Ishikawa (cell line): ENCODE results near the gene TENM3.

Experiments
- CEBPB ChIP-seq: IDR thresholded peaks from 2 replicates; pipeline ENCODE4 v1.6.1; 2012
- CREB1 ChIP-seq: IDR thresholded peaks from 2 replicates; pipeline ENCODE4 v1.6.1; 2012; ENCODE audit warnings: low read depth
- EGR1 ChIP-seq: IDR thresholded peaks from 2 replicates; pipeline ENCODE4 v1.6.1; 2012
- EP300 ChIP-seq: IDR thresholded peaks from 2 replicates; pipeline ENCODE4 v1.6.1; 2012; ENCODE audit warnings: borderline replicate concordance
- FOXM1 ChIP-seq: IDR thresholded peaks from 2 replicates; pipeline ENCODE4 v1.6.1; 2012; ENCODE audit warnings: low read depth, borderline replicate concordance
- MAX ChIP-seq: IDR thresholded peaks from 2 replicates; pipeline ENCODE4 v1.6.1; 2012
- NFIC ChIP-seq: IDR thresholded peaks from 2 replicates; pipeline ENCODE4 v1.6.1; 2012
- RAD21 ChIP-seq: IDR thresholded peaks from 2 replicates; pipeline ENCODE4 v1.6.1; 2012; ENCODE audit warnings: low read depth
- REST ChIP-seq: IDR thresholded peaks from 2 replicates; pipeline ENCODE4 v1.6.1; 2012; ENCODE audit warnings: low read depth, mild to moderate bottlenecking
- TAF1 ChIP-seq: IDR thresholded peaks from 2 replicates; pipeline ENCODE4 v1.6.1; 2012; ENCODE audit warnings: low read depth, mild to moderate bottlenecking
- TCF12 ChIP-seq: IDR thresholded peaks from 2 replicates; pipeline ENCODE4 v1.6.1; 2012; ENCODE audit warnings: low read depth
- TEAD4 ChIP-seq: IDR thresholded peaks from 2 replicates; pipeline ENCODE4 v1.6.1; 2012
- YY1 ChIP-seq: IDR thresholded peaks from 2 replicates; pipeline ENCODE4 v1.6.1; 2012; ENCODE audit warnings: low read depth
- ZBTB7A ChIP-seq: IDR thresholded peaks from 2 replicates; pipeline ENCODE4 v1.6.1; 2012; ENCODE audit warnings: low read depth
- TF ChIP-seq, protein P1 (sequence below): IDR thresholded peaks from 2 replicates; pipeline ENCODE4 v1.6.1; 2012

The TENM3 gene

DNA sequence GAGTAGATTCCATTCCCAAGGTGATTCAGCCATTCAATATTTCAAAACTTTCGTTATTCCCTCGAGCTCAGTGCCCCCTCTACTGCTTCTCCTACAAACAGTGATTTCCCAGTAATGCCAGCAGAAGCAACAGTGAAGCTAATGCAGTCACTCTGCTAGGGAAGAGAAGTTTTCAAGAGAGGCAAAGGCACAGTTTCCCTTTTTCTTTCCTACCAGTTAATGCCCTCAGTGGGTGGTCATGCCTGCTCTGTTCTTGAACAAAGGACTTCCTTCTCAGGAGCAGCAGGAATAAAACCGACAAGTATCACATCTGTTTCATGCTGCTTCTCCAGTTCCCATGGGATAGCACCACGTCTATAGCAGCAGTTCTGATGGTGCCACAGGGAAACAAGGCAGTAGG lies 317.2 kb downstream of the TENM3 start:
- TF ChIP-seq REST (no peak), TAF1 (no peak), CREB1 (no peak), TCF12 (0 out of 2 replicates have a peak, but pooled peaks have one; percentile 54), EP300 (peak; percentile 68; the same call in 1 of the 2 replicates), YY1 (no peak), TEAD4 (no peak; the same call in 1 of the 2 replicates), NFIC (peak; percentile 24; the same call in 1 of the 2 replicates)
- TF ChIP-seq, protein P1, sequence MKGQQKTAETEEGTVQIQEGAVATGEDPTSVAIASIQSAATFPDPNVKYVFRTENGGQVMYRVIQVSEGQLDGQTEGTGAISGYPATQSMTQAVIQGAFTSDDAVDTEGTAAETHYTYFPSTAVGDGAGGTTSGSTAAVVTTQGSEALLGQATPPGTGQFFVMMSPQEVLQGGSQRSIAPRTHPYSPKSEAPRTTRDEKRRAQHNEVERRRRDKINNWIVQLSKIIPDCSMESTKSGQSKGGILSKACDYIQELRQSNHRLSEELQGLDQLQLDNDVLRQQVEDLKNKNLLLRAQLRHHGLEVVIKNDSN = no peak

- TF ChIP-seq EP300 = no peak
- TF ChIP-seq, protein P1 = no peak
- no peak for TF ChIP-seq MAX
- TF ChIP-seq RAD21 = no peak
- no peak for TF ChIP-seq YY1
- TF ChIP-seq CEBPB = no peak
- TF ChIP-seq TCF12 = no peak
- TF ChIP-seq FOXM1 = no peak
- no peak for TF ChIP-seq TAF1
- TF ChIP-seq REST = no peak
- no peak for TF ChIP-seq TEAD4
- TF ChIP-seq EGR1 = no peak
- TF ChIP-seq NFIC = no peak
- TF ChIP-seq ZBTB7A = no peak
- TF ChIP-seq CREB1 = no peak
Measured at GRCh38 chr4:182562350-182562749, 319.1 kb downstream of the TENM3 start.

DNA sequence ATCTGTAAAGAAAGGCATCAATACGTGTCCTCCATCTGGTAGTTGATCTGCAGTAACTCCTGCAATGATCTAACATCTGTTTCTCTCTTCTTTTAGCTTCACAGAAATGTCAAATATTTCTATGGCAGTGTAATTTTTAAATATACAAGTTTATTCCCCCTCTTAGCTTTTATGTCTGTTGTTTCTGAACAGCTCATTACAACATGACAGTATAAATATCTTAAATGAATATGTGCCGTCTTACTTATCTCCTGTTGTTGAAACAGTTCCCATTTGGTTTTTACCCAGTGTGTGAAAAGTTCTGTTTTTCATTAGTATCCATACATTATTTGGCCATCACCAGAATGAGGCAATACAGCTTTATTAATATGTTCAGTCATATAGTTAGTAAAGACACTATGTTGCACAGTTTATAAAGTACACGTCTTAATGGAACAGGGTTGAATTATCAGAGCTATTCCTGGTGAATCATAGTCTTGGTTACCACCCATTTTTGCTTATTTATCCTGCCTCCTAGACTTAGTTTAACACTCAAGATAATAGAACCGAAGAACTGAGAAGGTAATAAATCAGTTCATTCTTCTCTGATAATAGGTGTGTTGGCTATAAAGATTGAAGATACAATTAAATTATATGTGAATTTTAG lies 321.6 kb downstream of the TENM3 start:
- no peak for TF ChIP-seq EP300
- no peak for TF ChIP-seq FOXM1

DNA sequence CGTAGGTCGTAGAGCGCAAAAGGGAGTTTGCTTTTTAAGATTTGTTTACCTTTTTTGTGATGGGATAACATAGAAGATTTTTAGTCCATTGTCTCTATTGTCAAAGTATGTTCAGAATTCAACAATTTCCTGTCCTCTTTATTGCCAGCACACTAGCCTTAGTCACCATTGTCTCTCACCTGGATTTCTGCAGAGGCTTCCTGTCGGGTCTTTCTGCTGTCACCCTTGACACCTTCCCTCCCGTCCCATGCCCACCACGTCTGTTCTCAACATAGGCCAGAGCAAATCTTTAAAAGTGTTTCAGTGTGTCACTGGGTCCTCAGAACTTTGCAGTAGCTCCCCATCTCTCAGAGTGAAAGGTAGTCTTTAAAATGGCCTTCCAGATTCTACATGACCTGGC lies 323.9 kb downstream of the TENM3 start:
- TF ChIP-seq FOXM1 = no peak
- TF ChIP-seq ZBTB7A = no peak
- no peak for TF ChIP-seq TEAD4
- TF ChIP-seq MAX = no peak

DNA sequence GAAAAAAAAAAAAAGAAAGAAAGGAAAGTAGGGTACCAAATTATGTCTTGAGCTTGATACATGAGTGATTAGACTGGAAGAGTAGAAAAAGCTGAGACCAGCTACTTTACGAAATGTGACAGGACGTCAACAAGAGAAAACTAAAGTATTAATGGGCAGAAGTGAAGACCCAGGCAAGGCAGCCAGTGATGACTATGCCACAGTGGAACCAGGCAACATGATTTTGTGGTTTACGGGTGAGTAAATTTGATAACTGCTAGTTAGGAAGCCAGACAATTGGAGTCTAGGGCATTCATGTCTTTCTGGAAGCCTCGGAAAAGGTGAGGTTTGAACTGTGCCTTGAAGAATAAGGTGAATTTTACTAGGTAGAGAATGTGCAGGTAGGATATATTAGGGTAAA lies 326.4 kb downstream of the TENM3 start:
- TF ChIP-seq TAF1 = no peak
- TF ChIP-seq, protein P1 = no peak
- TF ChIP-seq TCF12 = no peak
- TF ChIP-seq MAX = no peak

- TF ChIP-seq YY1 (no peak), EGR1 (no peak), TCF12 (no peak), REST (no peak), NFIC (no peak), RAD21 (no peak), EP300 (no peak), CREB1 (no peak), FOXM1 (no peak), ZBTB7A (no peak), TAF1 (no peak), MAX (no peak), TEAD4 (no peak), CEBPB (no peak)
- TF ChIP-seq, protein P1 = no peak
Measured at GRCh38 chr4:182574706-182575105, 331.5 kb downstream of the TENM3 start.
